ENCODE data around the gene SOCS2.

The SOCS2 gene

GRCh38 chr12:93626160-93626559 lies 53.7 kb downstream of the SOCS2 start:
- FAIRE-seq = no peak
- DNase-seq (ENCODE audit: insufficient read length, low spot score) = no peak

Measured in HTR-8/SVneo (cell line).